Colonic mucosa (tissue), 4 donors: ENCODE results near the gene MRC2. TPM values are rescaled to one million over a fixed set of nuclear protein-coding genes. Genes with fewer than 3 reads are reported as not detected.

Experiments
- DNase-seq: peaks from one replicate; pipeline ENCODE4 v3.0.0-alpha.2; 2020
- H3K27ac ChIP-seq: fragments of 200-600 bp; one replicate; pipeline ENCODE4 v1.8.0; 2021
- H3K27me3 ChIP-seq: fragments of 200-600 bp; one replicate; pipeline ENCODE4 v1.8.0; 2021
- H3K36me3 ChIP-seq: fragments of 200-600 bp; one replicate; pipeline ENCODE4 v1.8.0; 2021
- H3K4me1 ChIP-seq: fragments of 200-600 bp; one replicate; pipeline ENCODE4 v1.8.0; 2021; ENCODE audit warnings: mild to moderate bottlenecking
- H3K4me3 ChIP-seq: fragments of 200-600 bp; one replicate; pipeline ENCODE4 v1.8.0; 2021
- H3K9ac ChIP-seq, 2 donors: one replicate each; pipeline ENCODE4 v1.7.0; 2013; ENCODE audit warnings: control low read depth in 2 of 2, low read depth in 2 of 2, low read length in 2 of 2
- H3K9me3 ChIP-seq: fragments of 200-600 bp; one replicate; pipeline ENCODE4 v1.8.0; 2021
- CTCF ChIP-seq: fragments of 200-600 bp; IDR thresholded peaks from one replicate; pipeline ENCODE4 v1.8.0; 2022; ENCODE audit warnings: antibody characterized with exemption, mild to moderate bottlenecking
- intact Hi-C: fragments of 100-400 bp; cut with DNase I; formaldehyde crosslinking; loops from one replicate; pipeline ENCODE4 v1.14.1; 2022
- total RNA-seq, 2 donors: library from RNA; stranded (reverse); fragmentation: NEBNext Ultra II Directional in 1 of 2; extraction: Animal tissue kit (Norgen Biotek cat#: 25700) in 1 of 2; gene quantifications; one replicate each; pipeline ENCODE4 v1.2.1, GENCODE V29; 2021
- donor health status: healthy.
- donor health status: DM: no; HTN: no; CAD: no.
- donor health status: DM: no; HTN: no; CAD: no.

The MRC2 gene
- total RNA-seq, 2 donors from 2014 or later: 6.4 to 10.9 TPM

GRCh38 chr17:62675701-62676100, 48.2 kb downstream of the MRC2 start:
- Histone ChIP-seq H3K4me1 (peaks cover 3% of the 10 kb centered on the region), H3K4me3 (no peak overlapping the region), H3K36me3 (no peaks in the 10 kb centered on the region), H3K9me3 (no peaks in the 10 kb centered on the region), H3K9ac (no peak overlapping the region), H3K27ac (no peak overlapping the region), H3K27me3 (no peaks in the 10 kb centered on the region)
- no peak for DNase-seq
- intact Hi-C loops: loop anchor here (10.0 kb wide), 1 partner anchor 729 kb away; no protein-coding TSS in a partner anchor
- no peak for TF ChIP-seq CTCF

GRCh38 chr17:62676231-62676943, 48.9 kb downstream of the MRC2 start:
- Histone ChIP-seq H3K9me3 (no peaks in the 10 kb centered on the region), H3K27me3 (no peaks in the 10 kb centered on the region), H3K4me1 (peaks cover 3% of the 10 kb centered on the region), H3K9ac (no peak overlapping the region), H3K4me3 (no peak overlapping the region), H3K36me3 (no peaks in the 10 kb centered on the region), H3K27ac (no peak overlapping the region)
- DNase-seq: no peak
- intact Hi-C loops: loop anchor here (10.0 kb wide), 1 partner anchor 728 kb away; no protein-coding TSS in a partner anchor
- TF ChIP-seq CTCF: no peak

GRCh38 chr17:62676952-62677596, 49.6 kb downstream of the MRC2 start:
- Histone ChIP-seq H3K27me3 (no peaks in the 10 kb centered on the region), H3K9me3 (no peaks in the 10 kb centered on the region), H3K27ac (no peak overlapping the region), H3K4me1 (peaks cover 1% of the 10 kb centered on the region), H3K36me3 (no peaks in the 10 kb centered on the region), H3K4me3 (no peak overlapping the region), H3K9ac (no peak overlapping the region)
- no peak for TF ChIP-seq CTCF
- intact Hi-C loops: loop anchor here (10.0 kb wide), 1 partner anchor 728 kb away; no protein-coding TSS in a partner anchor
- no peak for DNase-seq

- no peaks in the 10 kb centered on the region for H3K36me3 ChIP-seq
- H3K9ac ChIP-seq: no peak overlapping the region
- H3K4me1 ChIP-seq: no peaks in the 10 kb centered on the region
- H3K4me3 ChIP-seq: no peak overlapping the region
- no peak for DNase-seq
- H3K27ac ChIP-seq: no peak overlapping the region
- H3K27me3 ChIP-seq: no peaks in the 10 kb centered on the region
- H3K9me3 ChIP-seq: no peaks in the 10 kb centered on the region
- TF ChIP-seq CTCF: no peak
- intact Hi-C loops: loop anchor here (10.0 kb wide), 1 partner anchor 726 kb away; no protein-coding TSS in a partner anchor
These were observed 50.9 kb downstream of the MRC2 start for GRCh38 chr17:62678214-62678919.

- Histone ChIP-seq H3K36me3 (no peaks in the 10 kb centered on the region), H3K4me3 (no peak overlapping the region), H3K9me3 (no peaks in the 10 kb centered on the region), H3K27ac (no peak overlapping the region), H3K27me3 (no peaks in the 10 kb centered on the region), H3K4me1 (no peaks in the 10 kb centered on the region), H3K9ac (no peak overlapping the region)
- DNase-seq: no peak
- intact Hi-C loops: loop anchor here (10.0 kb wide), 1 partner anchor 725 kb away; no protein-coding TSS in a partner anchor
- TF ChIP-seq CTCF: no peak
These were observed 52.5 kb downstream of the MRC2 start for GRCh38 chr17:62679866-62680377.
